ENCODE measurements around the gene ZMYND11.

- TF ChIP-seq CTCF (IDR thresholded peaks at IDR 0.05) (no peak), POLR2A (IDR thresholded peaks at IDR 0.05) (no peak)
These were observed 103.9 kb downstream of the ZMYND11 start for GRCh38 chr10:239109-239508.
